SJSA1 (cell line): ENCODE results near the gene RNF40. TPM values are rescaled to one million over a fixed set of nuclear protein-coding genes. Genes with fewer than 3 reads are reported as not detected.

Source experiments
- DNase-seq, 2 experiments: peaks; one replicate each; pipeline ENCODE4 v3.0.0-alpha.2; 2015 to 2020; ENCODE audit warnings: low spot score in 2 of 2, low read depth in 1 of 2
- H3K27ac ChIP-seq: fragments of 250-450 bp; sonication (Bioruptor Pico); 2 replicates; pipeline ENCODE4 v1.5.1; 2020; ENCODE audit warnings: mild to moderate bottlenecking, moderate library complexity
- H3K27me3 ChIP-seq: fragments of 250-450 bp; sonication (Bioruptor Pico); replicated peaks from 2 replicates; pipeline ENCODE4 v1.5.1; 2020; ENCODE audit warnings: mild to moderate bottlenecking, moderate library complexity
- H3K36me3 ChIP-seq: fragments of 250-450 bp; sonication (Bioruptor Pico); 2 replicates; pipeline ENCODE4 v1.5.1; 2020; ENCODE audit warnings: mild to moderate bottlenecking
- H3K4me1 ChIP-seq: fragments of 250-450 bp; sonication (Bioruptor Pico); replicated peaks from 2 replicates; pipeline ENCODE4 v1.6.1; 2021; ENCODE audit warnings: mild to moderate bottlenecking
- H3K4me3 ChIP-seq: fragments of 250-450 bp; sonication (Bioruptor Pico); 2 replicates; pipeline ENCODE4 v1.5.1; 2020; ENCODE audit warnings: mild to moderate bottlenecking
- H3K9me3 ChIP-seq: fragments of 250-450 bp; sonication (Bioruptor Pico); replicated peaks from 2 replicates; pipeline ENCODE4 v1.5.1; 2020; ENCODE audit warnings: mild to moderate bottlenecking
- total RNA-seq: library from RNA; depleted of rRNA; stranded (reverse); fragments of >200 nt; shearing (Covaris generic); gene quantifications from 2 replicates; pipeline ENCODE4 v1.2.3, GENCODE V29; 2014; rRNA removed

RNF40 gene
- 70.7 and 103 TPM in 2 replicates for total RNA-seq

GRCh38 chr16:30761928-30762902, at the start of gene RNF40, which contains the start of gene CFAP119:
TSS of gene RNF40 (plus strand) at chr16:30762322. CDS start at chr16:30762546, 224 bp downstream.
TSS of gene CFAP119 (minus strand) at chr16:30762062. CDS start at chr16:30761748, 314 bp downstream.
- Histone ChIP-seq H3K27me3 (no peaks in the 10 kb centered on the region), H3K36me3 (peaks cover 71% of the 10 kb centered on the region), H3K27ac (peak within 1 kb of the TSS; percentile 48), H3K4me3 (peak within 1 kb of the TSS; percentile 72), H3K4me1 (peaks cover 17% of the 10 kb centered on the region), H3K9me3 (no peaks in the 10 kb centered on the region)
- DNase-seq, result peak; percentile 96 to 97

- Histone ChIP-seq H3K27me3 (no peaks in the 10 kb centered on the region), H3K36me3 (peaks cover 96% of the 10 kb centered on the region), H3K9me3 (no peaks in the 10 kb centered on the region), H3K4me1 (no peaks in the 10 kb centered on the region), H3K27ac (no peak overlapping the region), H3K4me3 (no peak overlapping the region)
- DNase-seq, result no peak
Observed at GRCh38 chr16:30715750-30716445, 46.2 kb upstream of the RNF40 start.

- H3K27me3 ChIP-seq, result no peaks in the 10 kb centered on the region
- no peaks in the 10 kb centered on the region for H3K4me1 ChIP-seq
- no peak overlapping the region for H3K4me3 ChIP-seq
- no peaks in the 10 kb centered on the region for H3K9me3 ChIP-seq
- H3K27ac ChIP-seq, result no peak overlapping the region
- H3K36me3 ChIP-seq, result peaks cover 96% of the 10 kb centered on the region
- no peak for DNase-seq
Observed at GRCh38 chr16:30720086-30720485, 42.0 kb upstream of the RNF40 start.

DNA sequence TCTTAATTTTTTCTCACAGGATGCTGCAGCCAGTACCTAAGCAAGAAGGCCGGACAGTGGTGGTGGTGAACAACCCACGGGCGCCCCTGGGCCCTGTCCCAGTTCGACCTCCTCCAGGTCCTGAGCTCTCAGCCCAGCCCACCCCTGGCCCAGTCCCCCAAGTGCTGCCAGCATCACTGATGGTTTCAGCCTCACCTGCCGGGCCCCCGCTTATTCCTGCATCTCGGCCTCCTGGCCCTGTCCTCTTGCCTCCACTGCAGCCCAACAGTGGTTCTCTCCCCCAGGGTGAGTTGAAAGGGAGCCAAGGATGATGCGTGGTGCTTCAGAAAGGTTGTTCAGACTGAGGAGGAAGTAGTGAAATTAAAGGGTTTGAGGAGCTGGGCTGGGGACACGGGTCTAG, 41.4 kb upstream of the RNF40 start:
- H3K4me1 ChIP-seq, result no peaks in the 10 kb centered on the region
- H3K27ac ChIP-seq, result no peak overlapping the region
- DNase-seq, result no peak
- H3K9me3 ChIP-seq, result no peaks in the 10 kb centered on the region
- H3K36me3 ChIP-seq, result peaks cover 96% of the 10 kb centered on the region
- H3K4me3 ChIP-seq, result no peak overlapping the region
- no peaks in the 10 kb centered on the region for H3K27me3 ChIP-seq

- Histone ChIP-seq H3K27me3 (no peaks in the 10 kb centered on the region), H3K9me3 (no peaks in the 10 kb centered on the region), H3K4me3 (no peak overlapping the region), H3K4me1 (no peaks in the 10 kb centered on the region), H3K36me3 (peaks cover 96% of the 10 kb centered on the region), H3K27ac (no peak overlapping the region)
- DNase-seq, result no peak
Observed at GRCh38 chr16:30721167-30721566, 41.0 kb upstream of the RNF40 start.

GRCh38 chr16:30721606-30722005, 40.5 kb upstream of the RNF40 start:
- no peaks in the 10 kb centered on the region for H3K27me3 ChIP-seq
- H3K27ac ChIP-seq, result no peak overlapping the region
- H3K9me3 ChIP-seq, result no peaks in the 10 kb centered on the region
- H3K4me1 ChIP-seq, result no peaks in the 10 kb centered on the region
- DNase-seq, result no peak
- no peak overlapping the region for H3K4me3 ChIP-seq
- peaks cover 95% of the 10 kb centered on the region for H3K36me3 ChIP-seq

GRCh38 chr16:30722443-30722842, 39.7 kb upstream of the RNF40 start:
- Histone ChIP-seq H3K4me3 (no peak overlapping the region), H3K36me3 (peaks cover 95% of the 10 kb centered on the region), H3K9me3 (no peaks in the 10 kb centered on the region), H3K4me1 (no peaks in the 10 kb centered on the region), H3K27ac (no peak overlapping the region), H3K27me3 (no peaks in the 10 kb centered on the region)
- DNase-seq, result no peak

GRCh38 chr16:30722916-30723315, 39.2 kb upstream of the RNF40 start:
- Histone ChIP-seq H3K4me1 (no peaks in the 10 kb centered on the region), H3K4me3 (no peak overlapping the region), H3K36me3 (peaks cover 96% of the 10 kb centered on the region), H3K27ac (no peak overlapping the region), H3K27me3 (no peaks in the 10 kb centered on the region), H3K9me3 (no peaks in the 10 kb centered on the region)
- DNase-seq, result no peak

- Histone ChIP-seq H3K4me3 (no peak overlapping the region), H3K9me3 (no peaks in the 10 kb centered on the region), H3K27me3 (no peaks in the 10 kb centered on the region), H3K4me1 (no peaks in the 10 kb centered on the region), H3K27ac (no peak overlapping the region), H3K36me3 (peaks cover 96% of the 10 kb centered on the region)
- DNase-seq, result no peak
Observed at GRCh38 chr16:30723725-30724355, 38.3 kb upstream of the RNF40 start.

DNA sequence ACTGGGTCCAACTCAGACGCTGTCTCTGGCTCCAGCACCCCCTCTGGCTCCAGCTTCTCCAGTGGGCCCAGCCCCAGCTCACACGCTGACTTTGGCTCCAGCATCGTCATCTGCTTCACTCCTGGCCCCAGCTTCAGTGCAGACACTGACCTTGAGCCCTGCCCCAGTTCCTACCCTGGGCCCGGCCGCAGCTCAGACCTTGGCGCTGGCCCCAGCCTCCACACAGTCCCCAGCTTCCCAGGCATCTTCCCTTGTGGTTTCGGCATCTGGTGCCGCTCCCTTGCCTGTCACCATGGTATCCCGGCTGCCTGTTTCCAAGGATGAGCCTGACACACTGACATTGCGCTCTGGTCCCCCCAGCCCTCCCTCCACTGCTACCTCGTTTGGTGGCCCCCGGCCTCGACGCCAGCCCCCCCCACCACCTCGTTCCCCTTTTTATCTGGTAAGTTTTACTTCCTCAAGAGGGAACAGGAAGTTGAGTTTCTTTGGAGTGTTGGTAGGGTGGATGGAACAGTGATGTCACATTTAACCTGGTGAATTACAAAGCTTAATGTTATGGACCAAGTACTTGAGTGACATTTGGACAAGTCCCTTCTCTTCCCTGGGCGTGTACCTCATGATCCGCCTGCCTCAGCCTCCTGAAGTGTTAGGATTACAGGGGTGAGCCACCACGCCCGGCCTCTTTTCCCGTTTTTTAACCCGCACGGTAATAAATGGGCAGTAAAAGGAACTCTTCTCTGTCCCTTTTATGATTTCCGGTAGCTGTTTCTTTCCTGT, 37.3 kb upstream of the RNF40 start:
- H3K9me3 ChIP-seq, result no peaks in the 10 kb centered on the region
- no peak overlapping the region for H3K4me3 ChIP-seq
- H3K27me3 ChIP-seq, result no peaks in the 10 kb centered on the region
- no peak for DNase-seq
- no peaks in the 10 kb centered on the region for H3K4me1 ChIP-seq
- no peak overlapping the region for H3K27ac ChIP-seq
- peaks cover 98% of the 10 kb centered on the region for H3K36me3 ChIP-seq

DNA sequence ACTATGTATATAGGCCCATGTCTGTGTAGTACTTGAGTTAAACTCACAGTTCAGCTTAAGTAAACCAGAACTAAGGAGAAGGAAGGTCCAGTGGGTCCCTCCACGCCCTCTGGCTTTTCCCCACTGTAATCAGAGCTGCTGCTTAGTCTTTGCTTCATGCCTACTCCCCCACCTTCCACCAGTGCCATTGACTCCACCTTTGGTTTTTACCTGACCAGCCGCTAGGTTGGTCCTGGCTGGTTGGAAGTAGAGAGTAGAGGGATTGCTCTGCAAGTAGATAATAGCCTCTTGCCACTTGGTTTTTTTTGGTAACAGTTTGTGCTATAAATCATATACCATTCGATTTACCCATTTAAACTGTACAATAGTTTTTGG, 36.7 kb upstream of the RNF40 start:
- no peak for DNase-seq
- Histone ChIP-seq H3K27ac (no peak overlapping the region), H3K36me3 (peaks cover 98% of the 10 kb centered on the region)

GRCh38 chr16:30728321-30728720, 33.8 kb upstream of the RNF40 start:
- H3K4me1 ChIP-seq, result no peaks in the 10 kb centered on the region
- H3K27ac ChIP-seq, result no peak overlapping the region
- H3K4me3 ChIP-seq, result no peak overlapping the region
- DNase-seq, result no peak
- H3K9me3 ChIP-seq, result no peaks in the 10 kb centered on the region
- peaks cover 97% of the 10 kb centered on the region for H3K36me3 ChIP-seq
- H3K27me3 ChIP-seq, result no peaks in the 10 kb centered on the region

More for the DNA sequence above, 36.7 kb upstream of the RNF40 start:
- Histone ChIP-seq H3K9me3 (no peaks in the 10 kb centered on the region), H3K27me3 (no peaks in the 10 kb centered on the region), H3K4me1 (no peaks in the 10 kb centered on the region), H3K4me3 (no peak overlapping the region)
